SK-N-SH (cell line): ENCODE measurements around the gene ARID1B. TPM values are rescaled to one million over a fixed set of nuclear protein-coding genes. Genes with fewer than 3 reads are reported as not detected.

Experiments
- CTCF ChIA-PET: fragments of 300-600, 350-600 bp; formaldehyde crosslinking; extraction: SDS; loops from one replicate; lab custom pipeline; 2021; lab: Yijun Ruan, JAX
- POLR2A ChIA-PET: fragments of 350-600 bp; sonication (Branson Sonifier 250); formaldehyde crosslinking; extraction: SDS; loops from one replicate; lab custom pipeline; 2020; ENCODE audit warnings: antibody characterized with exemption, inconsistent platforms; lab: Yijun Ruan, JAX
- DNase-seq: peaks from one replicate; pipeline ENCODE4 v3.0.0; 2012
- H2AFZ ChIP-seq: fragments of 200-600 bp; sonication (generic); 2 replicates; pipeline ENCODE4 v1.8.1; 2016; ENCODE audit warnings: antibody characterized with exemption, mild to moderate bottlenecking, low read depth
- H3F3A ChIP-seq: fragments of 200-600 bp; sonication (generic); replicated peaks from 2 replicates; pipeline ENCODE3; 2016; ENCODE audit warnings: antibody characterized with exemption, mild to moderate bottlenecking; ENCODE audit not compliant: insufficient read depth
- H3K27ac ChIP-seq, 2 experiments: fragments of 200-500 bp in 1 of 2; fragments of 200-600 bp in 1 of 2; sonication (Bioruptor generic) in 1 of 2; sonication (generic), shearing (Covaris generic) in 1 of 2; 2 replicates each; pipeline versions ENCODE4 v1.5.1 to v1.6.1; 2014 to 2016; ENCODE audit warnings: low read depth in 2 of 2, inconsistent platforms in 1 of 2, low read length in 1 of 2, mild to moderate bottlenecking in 1 of 2, mixed read lengths in 1 of 2
- H3K27me3 ChIP-seq: fragments of 200-600 bp; sonication (generic), shearing (Covaris generic); 2 replicates; pipeline ENCODE4 v1.6.1; 2016; ENCODE audit warnings: mixed run types; ENCODE audit not compliant: insufficient read depth
- H3K36me3 ChIP-seq, 2 experiments: fragments of 200-500 bp in 1 of 2; fragments of 200-600 bp in 1 of 2; sonication (Bioruptor generic) in 1 of 2; sonication (generic) in 1 of 2; replicated peaks in 1 of 2; 2 replicates each; pipeline versions ENCODE3 to v1.5.1; 2014 to 2016; ENCODE audit warnings: low read length in 1 of 2, mild to moderate bottlenecking in 1 of 2; ENCODE audit not compliant: insufficient read depth in 2 of 2, control insufficient read depth in 1 of 2
- H3K4me1 ChIP-seq, 2 experiments: fragments of 200-500 bp in 1 of 2; fragments of 200-600 bp in 1 of 2; sonication (Bioruptor generic) in 1 of 2; sonication (generic), shearing (Covaris generic) in 1 of 2; 2 replicates each; pipeline versions ENCODE4 v1.5.1 to v1.6.1; 2014 to 2016; ENCODE audit warnings: low read depth in 1 of 2, low read length in 1 of 2, mixed run types in 1 of 2; ENCODE audit not compliant: insufficient read depth in 2 of 2, control insufficient read depth in 1 of 2
- H3K4me2 ChIP-seq: fragments of 200-600 bp; sonication (generic), shearing (Covaris generic); 2 replicates; pipeline ENCODE4 v1.6.1; 2017; ENCODE audit warnings: mixed run types
- H3K4me3 ChIP-seq, 2 experiments: fragments of 200-500 bp in 1 of 2; fragments of 200-600 bp in 1 of 2; sonication (Bioruptor generic) in 1 of 2; sonication (generic), shearing (Covaris generic) in 1 of 2; 2 replicates each; pipeline versions ENCODE4 v1.5.1 to v1.8.1; 2014 to 2016; ENCODE audit warnings: low read depth in 2 of 2, inconsistent platforms in 1 of 2, low read length in 1 of 2, mild to moderate bottlenecking in 1 of 2, mixed read lengths in 1 of 2, moderate library complexity in 1 of 2
- H3K79me2 ChIP-seq: fragments of 200-600 bp; sonication (generic); 2 replicates; pipeline ENCODE4 v1.8.1; 2017; ENCODE audit warnings: mild to moderate bottlenecking; ENCODE audit not compliant: insufficient read depth
- H3K9ac ChIP-seq: fragments of 200-600 bp; sonication (generic); 2 replicates; pipeline ENCODE4 v1.6.1; 2017; ENCODE audit warnings: mixed run types
- H3K9me2 ChIP-seq: fragments of 200-600 bp; sonication (generic); 2 replicates; pipeline ENCODE4 v1.6.1; 2017; ENCODE audit warnings: mixed run types
- H3K9me3 ChIP-seq: fragments of 200-600 bp; sonication (generic); 2 replicates; pipeline ENCODE4 v1.6.1; 2017; ENCODE audit warnings: mixed run types, mild to moderate bottlenecking, moderate library complexity
- H4K20me1 ChIP-seq: fragments of 200-600 bp; sonication (generic); 2 replicates; pipeline ENCODE4 v1.6.1; 2017; ENCODE audit warnings: mild to moderate bottlenecking, mixed run types; ENCODE audit not compliant: insufficient read depth
- CTCF ChIP-seq: fragments of 200-600 bp; sonication (generic); IDR thresholded peaks from 2 replicates; pipeline ENCODE4 v1.6.1; 2017; ENCODE audit warnings: antibody characterized with exemption, mild to moderate bottlenecking, moderate library complexity
- EP300 ChIP-seq, 2 experiments: IDR thresholded peaks; 2 replicates each; pipeline versions ENCODE4 v1.4.0 to v1.6.1; 2012; ENCODE audit warnings: borderline replicate concordance in 1 of 2, low read depth in 1 of 2, low read length in 1 of 2
- MEF2A ChIP-seq: IDR thresholded peaks from 2 replicates; pipeline ENCODE4 v1.4.0; 2012; ENCODE audit warnings: low read depth, borderline replicate concordance
- NRF1 ChIP-seq: IDR thresholded peaks from 2 replicates; pipeline ENCODE4 v1.6.1; 2012; ENCODE audit warnings: low read depth, mild to moderate bottlenecking, low read length
- POLR2AphosphoS5 ChIP-seq: IDR thresholded peaks from 2 replicates; pipeline ENCODE4 v1.6.1; 2012; ENCODE audit warnings: low read depth, low read length
- RCOR1 ChIP-seq: fragments of 150-350 bp; IDR thresholded peaks from 2 replicates; pipeline ENCODE4 v1.6.1; 2017; ENCODE audit warnings: antibody characterized with exemption, low read length
- SIN3A ChIP-seq: IDR thresholded peaks from 2 replicates; pipeline ENCODE4 v1.6.1; 2012; ENCODE audit warnings: low read depth, mild to moderate bottlenecking, low read length, moderate library complexity, borderline replicate concordance
- TEAD4 ChIP-seq: IDR thresholded peaks from 2 replicates; pipeline ENCODE4 v1.4.0; 2012; ENCODE audit warnings: mild to moderate bottlenecking, borderline replicate concordance; ENCODE audit not compliant: insufficient read depth
- USF2 ChIP-seq: fragments of 150-350 bp; IDR thresholded peaks from 2 replicates; pipeline ENCODE4 v1.6.1; 2017; ENCODE audit warnings: antibody characterized with exemption, low read length, low read depth, borderline replicate concordance
- YY1 ChIP-seq: IDR thresholded peaks from 2 replicates; pipeline ENCODE4 v1.4.0; 2012; ENCODE audit warnings: low read depth, mild to moderate bottlenecking
- ZBTB33 ChIP-seq: IDR thresholded peaks from 2 replicates; pipeline ENCODE4 v1.4.0; 2012; ENCODE audit warnings: low read depth, borderline replicate concordance
- WGBS: methylation state at CpG from one replicate; pipeline ENCODE4 v1.1.6; 2017; ENCODE audit warnings: low lambda C conversion rate; 5-methylcytosine and 5-hydroxymethylcytosine counted together
- polyA plus RNA-seq, 3 experiments: library from polyadenylated mRNA; depleted of rRNA; stranded (reverse); fragments of >200 nt; gene quantifications; 2 replicates each; pipeline ENCODE4 v1.2.3, GENCODE V29; 2012

ARID1B gene
- polyA plus RNA-seq, 1 of the 3 experiments (the other 2 are of a cell fraction) = 13.6 TPM

- Histone ChIP-seq H3K27ac (no peak overlapping the region; a peak in 1 of 4 replicates), H3K9me2 (no peaks in the 10 kb centered on the region), H3K9ac (no peak overlapping the region), H2AFZ (no peak overlapping the region), H3K27me3 (no peaks in the 10 kb centered on the region)
- DNase-seq = no peak
- POLR2A ChIA-PET = no interaction called here
- no peak for TF ChIP-seq ZBTB33
- TF ChIP-seq YY1 = no peak
- no peak for TF ChIP-seq NRF1
- TF ChIP-seq SIN3A = no peak
- TF ChIP-seq RCOR1 = no peak
- no peak for TF ChIP-seq CTCF
- TF ChIP-seq MEF2A = no peak
- TF ChIP-seq, all 33 proteins: peak for 0
- no peaks in the 10 kb centered on the region for H3K36me3 ChIP-seq
- peaks cover 6 to 21% of the 10 kb centered on the region in 2 experiments; a peak in 3 of 4 replicates for H3K4me1 ChIP-seq
- H3K4me2 ChIP-seq = no peak overlapping the region
- no peak overlapping the region for H3K4me3 ChIP-seq
- 98% methylated on average over 4 of the region's 4 CpGs for WGBS
- peaks cover 64% of the 10 kb centered on the region for H4K20me1 ChIP-seq
- CTCF ChIA-PET = interaction anchor here (0.7 to 1.5 kb wide), 2 partner anchors 9 to 68 kb away, joined by 3 to 7 read pairs; no protein-coding TSS in a partner anchor
- peaks cover 97% of the 10 kb centered on the region for H3K79me2 ChIP-seq
- no peaks in the 10 kb centered on the region for H3F3A ChIP-seq
- no peaks in the 10 kb centered on the region for H3K9me3 ChIP-seq
These were observed 147.1 kb downstream of the ARID1B start for GRCh38 chr6:156924246-156924645.

GRCh38 chr6:156925026-156925425 is 147.8 kb downstream of the ARID1B start:
- Histone ChIP-seq H3K4me3 (no peak overlapping the region), H3K27ac (no peak overlapping the region), H3K4me1 (peaks cover 6 to 16% of the 10 kb centered on the region in 2 experiments; a peak in 3 of 4 replicates), H3K27me3 (no peaks in the 10 kb centered on the region), H3K9me2 (no peaks in the 10 kb centered on the region), H3K9ac (no peak overlapping the region), H4K20me1 (peaks cover 56% of the 10 kb centered on the region), H3K36me3 (no peaks in the 10 kb centered on the region), H3K9me3 (no peaks in the 10 kb centered on the region), H3F3A (no peaks in the 10 kb centered on the region), H3K79me2 (peaks cover 95% of the 10 kb centered on the region), H3K4me2 (no peak overlapping the region), H2AFZ (no peak overlapping the region)
- WGBS = 89% methylated on average over 2 of the region's 2 CpGs
- TF ChIP-seq POLR2AphosphoS5 (no peak), USF2 (no peak), SIN3A (no peak), MEF2A (no peak), TEAD4 (no peak), RCOR1 (no peak), YY1 (no peak), EP300 (IDR thresholded peaks at IDR 0.05; ENCODE audit: borderline replicate concordance in 1 of 2, low read depth in 1 of 2, low read length in 1 of 2) (no peak)
- ChIA-PET POLR2A (no interaction called here), CTCF (interaction anchor here (1.0 kb wide), 1 partner anchor 106 kb away, joined by 3 read pairs; no protein-coding TSS in a partner anchor)
- no peak for DNase-seq
